Stimulated activated CD8-positive, alpha-beta memory T cell treated with anti-CD3 and anti-CD28 coated beads, Interleukin-4, amount 100 ng/mL, for 24 hours (primary cell): ENCODE results near the gene CPHXL2.

Source experiments
- DNase-seq: peaks from one replicate; pipeline ENCODE4 v3.0.0-alpha.2; 2020; ENCODE audit warnings: low read depth

Gene CPHXL2

GRCh38 chr16:75676909-75677308 lies at the start of gene CPHXL2:
Gene CPHXL2, minus strand, starts transcription at chr16:75677009. Its CDS starts 10 bp downstream, at chr16:75676999.
- no peak for DNase-seq

- DNase-seq: no peak
Observed at GRCh38 chr16:75726390-75726789, 49.6 kb upstream of the CPHXL2 start, which contains the start of gene CPHXL. Gene CPHXL, minus strand, starts transcription at chr16:75726490. Its CDS starts 48 bp downstream, at chr16:75726442.

GRCh38 chr16:75718452-75718851 lies 41.6 kb upstream of the CPHXL2 start:
- DNase-seq: no peak

DNA sequence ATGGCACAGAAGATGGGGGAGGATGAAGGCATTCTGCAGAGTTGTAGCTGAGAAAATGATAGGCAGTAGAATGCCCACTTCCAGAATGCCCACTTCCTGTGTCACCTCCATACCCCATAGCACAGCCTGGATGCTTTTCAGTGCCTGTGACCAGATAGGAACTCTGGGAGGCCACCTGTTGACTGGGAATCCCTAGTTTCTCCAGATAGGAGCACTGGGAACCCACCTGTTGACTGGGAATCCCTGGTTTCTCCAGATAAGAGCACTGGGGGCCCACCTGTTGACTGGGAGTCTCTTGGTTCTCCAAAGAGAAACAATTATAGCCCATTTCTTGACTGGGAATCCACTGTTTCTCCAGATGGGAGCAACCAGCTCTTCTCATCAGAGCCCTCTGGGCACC lies 37.9 kb upstream of the CPHXL2 start:
- DNase-seq: no peak

DNA sequence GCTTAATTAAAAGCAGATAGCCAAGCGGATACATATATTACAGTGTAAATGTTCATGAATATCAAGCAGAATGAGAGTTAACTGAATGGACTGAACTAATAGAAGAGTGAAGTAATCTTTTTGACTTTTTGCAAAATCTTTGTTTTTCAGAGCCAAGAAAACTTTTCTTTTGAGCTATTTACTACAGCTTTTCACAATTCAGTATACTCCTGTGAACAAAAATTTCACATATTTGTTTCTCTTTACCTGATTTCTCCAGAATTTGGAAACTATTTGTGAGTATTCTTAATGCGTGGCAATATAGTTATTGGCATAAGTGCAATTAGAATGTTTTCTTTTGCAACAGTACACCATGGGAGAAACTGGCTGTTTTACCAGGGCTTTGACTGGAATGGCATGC lies 33.5 kb upstream of the CPHXL2 start:
- DNase-seq: no peak

DNA sequence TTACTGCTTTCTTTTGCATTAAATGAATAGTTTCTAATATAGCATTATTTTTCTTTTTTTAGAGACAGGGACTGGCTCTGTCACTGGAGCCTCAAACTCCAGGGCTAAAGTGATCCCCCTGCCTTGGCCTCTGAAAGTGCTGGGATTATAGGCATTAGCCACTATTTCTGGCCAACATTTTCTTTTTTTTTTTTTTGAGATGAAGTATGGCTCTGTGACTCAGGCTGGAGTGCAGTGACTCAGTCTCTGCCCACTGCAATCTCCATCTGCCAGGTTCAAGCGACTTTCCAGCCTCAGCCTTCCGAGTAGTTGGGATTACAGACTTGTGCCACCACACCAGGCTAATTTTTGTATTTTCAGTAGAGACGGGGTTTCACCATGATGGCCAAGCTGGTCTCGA lies 26.5 kb upstream of the CPHXL2 start:
- DNase-seq: no peak

DNA sequence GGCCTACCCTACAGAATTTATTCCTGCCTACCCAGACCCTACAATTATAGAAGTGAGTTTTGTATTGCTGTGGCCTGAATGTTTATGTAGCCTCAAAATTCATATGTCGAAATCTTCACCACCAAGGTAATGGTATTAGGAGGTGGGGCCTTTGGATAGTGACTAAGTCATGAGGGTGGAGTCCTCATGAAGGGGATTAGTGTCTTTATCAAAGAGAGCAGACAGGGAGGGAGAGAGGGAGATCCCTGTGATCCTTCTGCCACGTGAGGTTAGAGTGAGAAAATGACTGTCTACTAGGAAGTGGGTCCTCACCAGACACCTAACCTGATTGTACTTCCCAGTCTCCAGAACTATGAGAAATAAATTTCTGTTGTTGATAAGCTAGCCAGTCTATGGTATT lies 25.4 kb upstream of the CPHXL2 start:
- no peak for DNase-seq

DNA sequence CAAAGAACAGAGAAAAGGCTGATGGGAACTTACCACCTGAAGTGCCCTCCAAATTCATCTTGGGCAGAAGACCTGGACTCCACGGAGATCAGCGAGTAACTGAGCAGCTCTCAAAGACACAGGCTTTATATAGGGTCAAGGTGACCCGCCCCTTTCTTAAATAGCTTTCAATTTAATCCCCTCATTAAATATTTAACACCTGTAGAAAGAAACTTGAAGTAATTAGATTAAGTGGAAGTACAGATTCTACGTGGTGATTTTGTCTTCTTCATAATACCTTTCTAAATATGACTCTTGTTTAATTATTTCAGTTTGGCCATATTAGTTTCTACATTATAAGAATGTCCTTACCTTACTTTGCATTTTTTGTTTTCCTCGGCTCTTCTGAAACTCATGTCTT lies 24.6 kb upstream of the CPHXL2 start, which contains the start of gene DUXB:
TSS of gene DUXB (minus strand) at position 101 of the 400 bp plus-strand sequence. CDS start at position 58, 43 bp downstream.
- no peak for DNase-seq

- DNase-seq: no peak
Observed at GRCh38 chr16:75697571-75697970, 20.8 kb upstream of the CPHXL2 start.

GRCh38 chr16:75695708-75696107 lies 18.9 kb upstream of the CPHXL2 start:
- no peak for DNase-seq

DNA sequence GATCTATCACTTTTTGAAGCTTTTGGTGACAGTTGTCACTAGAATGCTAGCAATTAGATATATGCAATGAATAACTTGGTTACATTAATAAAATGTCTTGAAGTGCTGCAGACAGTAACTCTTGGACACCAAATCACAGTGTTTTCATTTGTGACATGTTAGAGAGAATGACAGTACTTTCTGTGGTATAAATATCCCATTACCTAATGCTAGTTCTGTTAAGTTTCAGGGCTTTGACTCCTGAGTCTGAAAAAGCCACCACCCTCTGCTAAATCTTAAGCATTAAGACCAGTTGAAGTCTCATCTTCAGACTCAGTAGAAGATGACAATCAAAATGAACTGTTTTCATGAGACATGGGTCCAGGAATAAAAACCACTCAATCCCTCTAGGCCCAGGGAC lies 10.6 kb upstream of the CPHXL2 start:
- DNase-seq: no peak

GRCh38 chr16:75682308-75682707 lies 5.5 kb upstream of the CPHXL2 start:
- DNase-seq: no peak

DNA sequence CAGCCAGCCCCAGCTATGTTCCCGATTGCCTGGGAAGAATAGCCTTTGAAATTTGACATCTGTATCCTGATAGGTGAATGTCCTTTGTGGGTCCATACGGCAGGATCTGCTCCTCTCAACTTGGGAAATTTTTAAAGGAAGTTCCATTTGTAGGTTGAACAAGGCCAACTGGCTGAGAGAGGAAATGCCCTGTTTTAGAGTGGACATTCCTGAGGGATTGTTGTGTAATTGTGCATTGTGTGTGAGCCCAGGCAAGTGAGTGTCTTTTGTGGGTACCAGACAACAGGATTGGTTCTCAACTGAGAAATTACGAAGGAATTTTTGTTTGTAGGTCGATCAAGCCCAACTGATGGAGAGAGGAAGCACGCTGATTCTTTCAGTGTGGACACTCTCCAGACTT lies 2.6 kb upstream of the CPHXL2 start:
- no peak for DNase-seq

- DNase-seq: no peak
Observed at GRCh38 chr16:75667503-75667902, 9.3 kb downstream of the CPHXL2 start.

GRCh38 chr16:75660726-75661302 lies 16.0 kb downstream of the CPHXL2 start:
- DNase-seq: no peak

DNA sequence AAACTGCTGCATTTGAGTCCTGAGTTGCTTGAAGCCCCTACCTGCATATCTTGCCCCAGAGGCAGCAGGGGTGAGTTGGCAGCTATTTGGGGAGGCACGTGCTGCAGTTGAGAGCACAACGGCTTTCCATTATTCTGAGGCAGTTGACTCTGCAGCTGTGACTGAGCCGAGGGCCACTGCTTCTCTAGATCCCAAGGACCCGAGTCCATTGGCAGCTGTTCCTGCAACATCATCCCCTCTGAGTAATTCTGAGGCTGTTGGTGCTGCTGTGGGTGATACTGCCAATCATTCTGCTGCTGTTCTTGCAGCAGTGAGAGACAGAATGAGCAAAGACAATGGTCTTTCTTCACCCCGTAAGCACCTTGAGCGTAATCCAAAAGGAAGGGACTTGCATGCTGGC lies 16.5 kb downstream of the CPHXL2 start:
- no peak for DNase-seq

- no peak for DNase-seq
Observed at GRCh38 chr16:75658175-75658574, 18.6 kb downstream of the CPHXL2 start.

- DNase-seq: no peak
Observed at GRCh38 chr16:75653922-75654321, 22.9 kb downstream of the CPHXL2 start.

- DNase-seq: peak; percentile 78
Observed at GRCh38 chr16:75648265-75649076, 28.3 kb downstream of the CPHXL2 start.

DNA sequence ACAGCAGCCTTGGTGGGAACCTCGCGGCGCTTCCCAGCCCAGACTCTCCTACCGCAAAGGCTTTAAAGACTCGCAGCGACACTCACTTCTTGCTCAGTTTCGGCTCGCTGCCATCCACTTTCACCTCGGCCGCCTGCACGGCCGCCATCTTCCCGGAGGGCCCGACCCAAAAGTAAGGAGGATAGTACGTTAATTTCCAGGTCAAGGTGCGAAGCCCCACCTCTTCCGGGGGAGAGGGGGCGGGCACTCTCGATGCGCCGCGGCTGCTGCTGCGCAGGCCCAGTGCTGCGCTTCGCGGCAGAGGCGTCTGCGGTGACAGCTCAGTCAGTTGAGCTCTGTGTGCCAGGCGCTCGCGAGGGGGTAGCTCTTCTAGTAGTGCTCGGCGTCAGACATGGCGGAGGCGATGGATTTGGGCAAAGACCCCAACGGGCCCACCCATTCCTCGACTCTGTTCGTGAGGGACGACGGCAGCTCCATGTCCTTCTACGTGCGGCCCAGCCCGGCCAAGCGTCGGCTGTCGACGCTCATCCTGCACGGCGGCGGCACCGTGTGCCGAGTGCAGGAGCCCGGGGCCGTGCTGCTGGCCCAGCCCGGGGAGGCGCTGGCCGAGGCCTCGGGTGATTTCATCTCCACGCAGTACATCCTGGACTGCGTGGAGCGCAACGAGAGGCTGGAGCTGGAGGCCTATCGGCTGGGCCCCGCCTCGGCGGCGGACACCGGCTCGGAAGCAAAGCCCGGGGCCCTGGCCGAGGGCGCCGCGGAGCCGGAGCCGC lies 29.1 kb downstream of the CPHXL2 start, which contains the start of the genes KARS1 and TERF2IP:
TSS of gene KARS1 (minus strand) at position 174 of the 773 bp plus-strand sequence. CDS start at position 148, 26 bp downstream.
TSS of gene TERF2IP (plus strand) at position 282 of the 773 bp plus-strand sequence. CDS start at position 392, 110 bp downstream.
- peak; percentile 92 for DNase-seq

DNA sequence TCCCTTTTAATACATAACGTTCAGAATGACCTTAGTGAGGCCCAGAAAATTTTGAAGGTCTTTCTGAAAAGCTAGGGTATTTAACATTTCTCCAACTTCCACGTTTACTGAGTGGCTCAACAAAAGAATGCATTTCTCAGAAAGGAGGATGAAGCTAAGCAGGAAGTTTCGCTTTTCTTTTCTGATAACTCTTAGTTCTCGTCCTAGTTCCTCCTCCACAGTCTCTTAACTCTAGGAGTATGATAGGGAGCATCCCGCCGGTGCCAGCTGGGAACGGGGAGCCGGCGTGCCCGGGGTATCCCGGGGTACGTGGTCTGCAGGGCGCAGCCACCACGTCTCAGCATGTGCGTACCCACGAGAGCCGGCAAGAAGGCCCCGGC lies 29.7 kb downstream of the CPHXL2 start:
- no peak for DNase-seq

GRCh38 chr16:75644240-75645012 lies 32.4 kb downstream of the CPHXL2 start:
- no peak for DNase-seq
